Effector memory CD8-positive, alpha-beta T cell (primary cell): Measurements from ENCODE around the gene TMCO6.
A peak's percentile ranks its signal among the peaks of the same experiment; 100 is the strongest.
"Not testable (repeated sequence)": the region's sequence is repeated elsewhere in the genome, so short reads cannot be mapped to it uniquely, and the experiment has no call there.

Experiments used
- ATAC-seq: fragments of 150-1000 bp; cut with Tn5 transposase; replicated peaks from 2 replicates; pipeline ENCODE4 v1.10.0; 2021; ENCODE audit warnings: mild to moderate bottlenecking, moderate library complexity
- DNase-seq, 3 experiments: peaks; one replicate each; pipeline ENCODE4 v3.0.0; 2021
- H3K27ac Mint-ChIP-seq, 2 donors: one replicate each; pipeline ENCODE4 v1.8.0; 2022; ENCODE audit warnings: mild to moderate bottlenecking in 2 of 2, mixed read lengths in 2 of 2, moderate library complexity in 2 of 2
- H3K27me3 Mint-ChIP-seq, 2 donors: one replicate each; pipeline ENCODE4 v1.8.0; 2022; ENCODE audit warnings: mixed read lengths in 2 of 2
- H3K36me3 Mint-ChIP-seq: one replicate; pipeline ENCODE4 v1.8.0; 2022; ENCODE audit warnings: mild to moderate bottlenecking, moderate library complexity, mixed read lengths; ENCODE audit not compliant: insufficient read depth
- H3K4me1 Mint-ChIP-seq, 2 donors: one replicate each; pipeline ENCODE4 v1.8.0; 2022; ENCODE audit warnings: low read depth in 2 of 2, mixed read lengths in 2 of 2
- H3K4me3 Mint-ChIP-seq, 2 donors: one replicate each; pipeline ENCODE4 v1.8.0; 2022; ENCODE audit warnings: mild to moderate bottlenecking in 2 of 2, mixed read lengths in 2 of 2, moderate library complexity in 2 of 2
- H3K9me3 Mint-ChIP-seq, 2 donors: one replicate each; pipeline ENCODE4 v1.8.0; 2022; ENCODE audit warnings: mixed read lengths in 2 of 2
- total RNA-seq, 9 experiments: gene quantifications; one replicate each; lab custom pipeline; 2026; lab: John Stamatoyannopoulos, UW

Gene TMCO6
- 10.1 to 26.7 (median 18.1) reads per million in 9 experiments for total RNA-seq

GRCh38 chr5:140639148-140639981 lies at the start of gene TMCO6:
TMCO6 (plus strand) TSS chr5:140639451; CDS start chr5:140639528, 77 bp downstream.
- H3K27ac Mint-ChIP-seq = peak within 1 kb of the TSS; percentile 93 to 94
- H3K27me3 Mint-ChIP-seq = no peaks in the 10 kb centered on the region
- ATAC-seq (peak; percentile 94), DNase-seq (peak; percentile 92 to 95 (median 93))
- H3K4me3 Mint-ChIP-seq = peak within 1 kb of the TSS; percentile 82 to 85
- no peaks in the 10 kb centered on the region for H3K9me3 Mint-ChIP-seq
- H3K4me1 Mint-ChIP-seq = peaks cover 25 to 30% of the 10 kb centered on the region in 2 donors
- peaks cover 30% of the 10 kb centered on the region for H3K36me3 Mint-ChIP-seq

DNA sequence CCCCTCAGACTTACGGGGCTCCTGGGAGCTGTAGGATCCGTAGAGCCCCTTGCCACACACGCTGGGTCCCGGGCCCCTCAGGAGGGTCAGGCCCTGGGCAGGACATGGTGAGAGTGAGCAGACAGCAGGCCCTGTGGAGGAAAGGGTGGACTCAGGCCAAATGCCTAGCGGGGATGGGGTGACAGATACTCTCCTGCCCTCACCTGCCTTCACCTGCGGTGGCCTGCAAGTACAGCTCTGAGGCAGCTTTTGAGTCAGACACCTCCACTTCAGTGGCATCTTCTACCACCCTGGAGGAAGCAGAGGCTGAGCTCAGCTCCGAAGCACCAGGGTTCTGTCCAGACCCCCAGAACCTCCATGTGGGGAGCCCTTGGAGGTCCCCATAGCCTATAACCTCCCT lies 48.4 kb upstream of the TMCO6 start:
- peaks cover 2% of the 10 kb centered on the region for H3K36me3 Mint-ChIP-seq
- H3K27me3 Mint-ChIP-seq = peaks cover 7 to 14% of the 10 kb centered on the region in 2 donors
- no peak overlapping the region for H3K4me3 Mint-ChIP-seq
- peaks cover 0 to 1% of the 10 kb centered on the region in 2 donors for H3K4me1 Mint-ChIP-seq
- no peak for DNase-seq
- no peak overlapping the region for H3K27ac Mint-ChIP-seq
- H3K9me3 Mint-ChIP-seq = no peaks in the 10 kb centered on the region
- ATAC-seq = no peak

DNA sequence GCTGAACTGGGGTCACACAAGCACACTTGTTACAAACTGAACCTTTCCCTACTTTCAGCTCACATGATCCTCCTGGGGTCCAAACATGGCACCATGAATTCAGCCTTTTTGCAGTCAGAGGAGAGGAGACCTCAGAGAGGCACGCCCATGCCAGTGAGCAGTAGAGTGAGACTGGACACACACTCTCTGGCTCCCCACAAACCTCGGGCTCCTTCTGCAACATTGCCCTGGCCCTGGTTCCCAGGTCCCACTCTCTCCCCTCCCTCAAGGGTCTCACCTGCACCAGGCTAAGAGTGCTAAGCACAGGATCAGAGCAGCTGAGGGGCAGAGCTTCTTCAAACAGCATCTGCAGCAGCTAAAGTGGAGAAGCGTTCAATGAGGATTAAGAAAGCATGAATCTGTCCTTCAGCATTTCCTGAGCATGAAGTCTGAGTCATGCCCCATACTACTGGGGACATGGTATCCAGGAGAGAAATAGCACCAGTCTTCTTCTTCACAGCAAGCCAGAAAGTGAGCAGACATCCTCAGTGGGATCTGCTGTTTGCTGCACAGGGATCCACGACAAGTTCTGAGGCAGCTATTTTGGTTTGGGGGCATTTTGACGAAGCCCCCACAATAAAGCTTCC lies 47.4 kb upstream of the TMCO6 start:
- ATAC-seq = no peak
- H3K9me3 Mint-ChIP-seq = no peaks in the 10 kb centered on the region
- H3K36me3 Mint-ChIP-seq = peaks cover 2% of the 10 kb centered on the region
- H3K4me3 Mint-ChIP-seq = no peak overlapping the region
- H3K27ac Mint-ChIP-seq = no peak overlapping the region
- no peak for DNase-seq
- peaks cover 0 to 1% of the 10 kb centered on the region in 2 donors for H3K4me1 Mint-ChIP-seq
- peaks cover 8 to 16% of the 10 kb centered on the region in 2 donors for H3K27me3 Mint-ChIP-seq

- H3K4me1 Mint-ChIP-seq, H3K9me3 Mint-ChIP-seq, ATAC-seq, H3K27ac Mint-ChIP-seq, H3K36me3 Mint-ChIP-seq, DNase-seq: not testable (repeated sequence)
- H3K27me3 Mint-ChIP-seq = peaks cover 8 to 16% of the 10 kb centered on the region in 2 donors
- H3K4me3 Mint-ChIP-seq = peak overlapping the region in 1 of 2 donors; percentile 33
Measured at GRCh38 chr5:140593070-140593469, 46.2 kb upstream of the TMCO6 start.

DNA sequence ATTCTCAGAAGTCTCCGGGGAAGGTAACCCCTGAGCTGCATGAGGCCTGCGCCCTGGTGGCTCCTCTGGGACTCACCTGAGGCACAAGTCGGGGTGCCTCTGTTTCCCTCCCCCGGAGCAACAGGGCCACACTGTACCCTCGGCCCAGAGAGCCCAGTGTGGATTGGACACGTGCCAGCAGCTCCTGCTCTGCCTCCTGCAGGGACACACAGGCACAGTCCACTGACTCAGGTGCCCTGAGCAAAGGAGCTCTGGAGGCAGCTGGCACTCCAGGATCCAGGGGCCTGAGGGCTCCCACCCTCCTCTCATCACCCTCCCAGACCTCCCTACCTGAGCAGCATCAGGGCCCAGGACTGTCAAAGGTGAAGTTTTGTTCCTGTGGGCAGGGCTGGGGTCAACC lies 45.1 kb upstream of the TMCO6 start:
- Mint-ChIP-seq H3K36me3 (no peaks in the 10 kb centered on the region), H3K27me3 (peaks cover 8 to 16% of the 10 kb centered on the region in 2 donors), H3K27ac (no peak overlapping the region), H3K9me3 (no peaks in the 10 kb centered on the region), H3K4me1 (peaks cover 0 to 1% of the 10 kb centered on the region in 2 donors), H3K4me3 (no peak overlapping the region)
- no peak for DNase-seq
- ATAC-seq = no peak

GRCh38 chr5:140595538-140596300 lies 43.5 kb upstream of the TMCO6 start:
- Mint-ChIP-seq H3K4me1 (peaks cover 0 to 1% of the 10 kb centered on the region in 2 donors), H3K36me3 (no peaks in the 10 kb centered on the region), H3K27me3 (peaks cover 8 to 16% of the 10 kb centered on the region in 2 donors), H3K9me3 (no peaks in the 10 kb centered on the region), H3K27ac (no peak overlapping the region), H3K4me3 (no peak overlapping the region)
- ATAC-seq = no peak
- DNase-seq = no peak

DNA sequence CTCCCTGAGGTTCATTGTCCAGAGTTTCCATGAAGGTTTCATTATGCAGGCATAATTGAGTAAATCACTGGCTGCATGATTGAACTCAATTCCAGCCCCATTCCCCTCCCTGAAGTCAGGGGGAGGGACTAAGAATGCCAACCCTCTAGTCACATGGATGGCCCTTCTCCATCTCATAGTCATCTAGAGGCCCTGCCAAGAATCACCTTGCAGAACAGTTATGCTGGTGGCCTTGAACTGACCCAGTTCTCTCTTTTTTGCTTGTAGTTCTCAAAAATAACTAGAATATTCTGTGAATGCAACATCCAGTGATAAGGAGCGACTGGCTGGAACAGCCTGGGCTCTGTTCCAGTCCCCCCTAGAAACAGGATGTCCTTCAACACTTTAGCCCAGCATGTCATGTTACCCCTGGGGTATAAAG lies 42.9 kb upstream of the TMCO6 start:
- Mint-ChIP-seq H3K27me3 (peaks cover 8 to 16% of the 10 kb centered on the region in 2 donors), H3K9me3 (no peaks in the 10 kb centered on the region), H3K36me3 (no peaks in the 10 kb centered on the region), H3K4me3 (no peak overlapping the region), H3K4me1 (peaks cover 0 to 1% of the 10 kb centered on the region in 2 donors), H3K27ac (no peak overlapping the region)
- DNase-seq = no peak
- ATAC-seq = no peak

- Mint-ChIP-seq H3K4me3 (no peak overlapping the region), H3K9me3 (no peaks in the 10 kb centered on the region), H3K4me1 (peaks cover 0 to 1% of the 10 kb centered on the region in 2 donors), H3K36me3 (no peaks in the 10 kb centered on the region), H3K27me3 (peaks cover 8 to 16% of the 10 kb centered on the region in 2 donors), H3K27ac (no peak overlapping the region)
- ATAC-seq (no peak), DNase-seq (no peak)
Measured at GRCh38 chr5:140598836-140599235, 40.4 kb upstream of the TMCO6 start.

- Mint-ChIP-seq H3K27me3 (peaks cover 8 to 9% of the 10 kb centered on the region in 2 donors), H3K9me3 (no peaks in the 10 kb centered on the region), H3K4me1 (peaks cover 0 to 1% of the 10 kb centered on the region in 2 donors), H3K4me3 (no peak overlapping the region), H3K36me3 (no peaks in the 10 kb centered on the region), H3K27ac (no peak overlapping the region)
- DNase-seq (no peak), ATAC-seq (no peak)
Measured at GRCh38 chr5:140600096-140600495, 39.2 kb upstream of the TMCO6 start.

GRCh38 chr5:140602147-140602546 lies 37.1 kb upstream of the TMCO6 start:
- Mint-ChIP-seq H3K4me3 (no peak overlapping the region), H3K4me1 (no peaks in the 10 kb centered on the region), H3K9me3 (no peaks in the 10 kb centered on the region), H3K27me3 (no peaks in the 10 kb centered on the region), H3K27ac (no peak overlapping the region), H3K36me3 (no peaks in the 10 kb centered on the region)
- ATAC-seq = no peak
- DNase-seq = no peak

GRCh38 chr5:140603446-140603698 lies 35.9 kb upstream of the TMCO6 start:
- not testable (repeated sequence) for H3K4me1 Mint-ChIP-seq, H3K27me3 Mint-ChIP-seq, H3K4me3 Mint-ChIP-seq, H3K36me3 Mint-ChIP-seq, ATAC-seq, H3K27ac Mint-ChIP-seq, DNase-seq, H3K9me3 Mint-ChIP-seq

- Mint-ChIP-seq H3K36me3 (no peaks in the 10 kb centered on the region), H3K9me3 (no peaks in the 10 kb centered on the region), H3K4me3 (no peak overlapping the region), H3K4me1 (no peaks in the 10 kb centered on the region), H3K27me3 (peaks cover 0 to under 1% of the 10 kb centered on the region in 2 donors), H3K27ac (no peak overlapping the region)
- no peak for ATAC-seq
- DNase-seq = no peak
Measured at GRCh38 chr5:140603734-140604133, 35.5 kb upstream of the TMCO6 start.

- no peaks in the 10 kb centered on the region for H3K36me3 Mint-ChIP-seq
- no peak for DNase-seq
- no peaks in the 10 kb centered on the region for H3K9me3 Mint-ChIP-seq
- no peaks in the 10 kb centered on the region for H3K4me1 Mint-ChIP-seq
- no peak for ATAC-seq
- peaks cover 0 to 12% of the 10 kb centered on the region in 2 donors for H3K27me3 Mint-ChIP-seq
- H3K27ac Mint-ChIP-seq = no peak overlapping the region
- H3K4me3 Mint-ChIP-seq = no peak overlapping the region
Measured at GRCh38 chr5:140605879-140606278, 33.4 kb upstream of the TMCO6 start.
